Measurements from ENCODE around the gene BLOC1S1. TPM values are rescaled to one million over a fixed set of nuclear protein-coding genes. Genes with fewer than 3 reads are reported as not detected.
A peak's percentile ranks its signal among the peaks of the same experiment; 100 is the strongest.

BLOC1S1 gene
- total RNA-seq, 3 donors from 2014 or later: 60.7 to 65.7 (median 61.7) TPM

- DNase-seq: no peak
- no peaks in the 10 kb centered on the region for H3K9me3 Mint-ChIP-seq
- no peak overlapping the region for H3K4me3 Mint-ChIP-seq
- peaks cover 30% of the 10 kb centered on the region for H3K4me1 Mint-ChIP-seq (ENCODE audit: low read depth)
- no peaks in the 10 kb centered on the region for H3K36me3 Mint-ChIP-seq (ENCODE audit: insufficient read depth)
- H3K27me3 Mint-ChIP-seq (ENCODE audit: low read depth): no peaks in the 10 kb centered on the region
- no peak for ATAC-seq
These were observed 18.7 kb downstream of the BLOC1S1 start for GRCh38 chr12:55734595-55734994.

- Mint-ChIP-seq H3K36me3 (ENCODE audit: insufficient read depth) (no peaks in the 10 kb centered on the region), H3K4me3 (no peak overlapping the region), H3K9me3 (no peaks in the 10 kb centered on the region), H3K27me3 (ENCODE audit: low read depth) (no peaks in the 10 kb centered on the region), H3K4me1 (ENCODE audit: low read depth) (peaks cover 17% of the 10 kb centered on the region)
- no peak for DNase-seq
- ATAC-seq: no peak
These were observed 20.2 kb downstream of the BLOC1S1 start for GRCh38 chr12:55736076-55736475.

GRCh38 chr12:55736780-55737580 is 21.1 kb downstream of the BLOC1S1 start:
- Mint-ChIP-seq H3K36me3 (ENCODE audit: insufficient read depth) (no peaks in the 10 kb centered on the region), H3K4me1 (ENCODE audit: low read depth) (peaks cover 20% of the 10 kb centered on the region), H3K4me3 (peak overlapping the region; percentile 19), H3K27me3 (ENCODE audit: low read depth) (no peaks in the 10 kb centered on the region), H3K9me3 (no peaks in the 10 kb centered on the region)
- peak; percentile 49 for DNase-seq
- ATAC-seq: peak; percentile 24 to 39

GRCh38 chr12:55737581-55738122 is 21.8 kb downstream of the BLOC1S1 start:
- no peak for DNase-seq

GRCh38 chr12:55738123-55739024 is 22.5 kb downstream of the BLOC1S1 start:
- Mint-ChIP-seq H3K4me3 (peak overlapping the region; percentile 76), H3K36me3 (ENCODE audit: insufficient read depth) (no peaks in the 10 kb centered on the region), H3K4me1 (ENCODE audit: low read depth) (peaks cover 27% of the 10 kb centered on the region), H3K27me3 (ENCODE audit: low read depth) (no peaks in the 10 kb centered on the region), H3K9me3 (no peaks in the 10 kb centered on the region)
- ATAC-seq (peak; percentile 78), DNase-seq (peak; percentile 67)

More at GRCh38 chr12:55737581-55738122, 21.8 kb downstream of the BLOC1S1 start:
- Mint-ChIP-seq H3K36me3 (ENCODE audit: insufficient read depth) (no peaks in the 10 kb centered on the region), H3K4me1 (ENCODE audit: low read depth) (peaks cover 25% of the 10 kb centered on the region), H3K4me3 (no peak overlapping the region), H3K27me3 (ENCODE audit: low read depth) (no peaks in the 10 kb centered on the region), H3K9me3 (no peaks in the 10 kb centered on the region)
- ATAC-seq: no peak

- Mint-ChIP-seq H3K36me3 (ENCODE audit: insufficient read depth) (no peaks in the 10 kb centered on the region), H3K4me3 (peak overlapping the region; percentile 76), H3K27me3 (ENCODE audit: low read depth) (no peaks in the 10 kb centered on the region), H3K4me1 (ENCODE audit: low read depth) (peaks cover 33% of the 10 kb centered on the region), H3K9me3 (no peaks in the 10 kb centered on the region)
- ATAC-seq (no peak), DNase-seq (no peak)
These were observed 23.2 kb downstream of the BLOC1S1 start for GRCh38 chr12:55739025-55739378.

GRCh38 chr12:55741931-55742680 is 26.3 kb downstream of the BLOC1S1 start:
- no peak for DNase-seq
- Mint-ChIP-seq H3K9me3 (no peaks in the 10 kb centered on the region), H3K4me3 (peak overlapping the region; percentile 83), H3K36me3 (ENCODE audit: insufficient read depth) (no peaks in the 10 kb centered on the region), H3K27me3 (ENCODE audit: low read depth) (no peaks in the 10 kb centered on the region), H3K4me1 (ENCODE audit: low read depth) (peaks cover 54% of the 10 kb centered on the region)
- ATAC-seq: no peak

GRCh38 chr12:55742719-55743405 is 27.0 kb downstream of the BLOC1S1 start, which contains the start of gene GDF11:
Gene GDF11, plus strand, starts transcription at chr12:55743122. Its CDS starts 195 bp downstream, at chr12:55743317.
- Mint-ChIP-seq H3K4me3 (peak within 1 kb of the TSS; percentile 87), H3K9me3 (no peaks in the 10 kb centered on the region), H3K27me3 (ENCODE audit: low read depth) (no peaks in the 10 kb centered on the region), H3K4me1 (ENCODE audit: low read depth) (peaks cover 46% of the 10 kb centered on the region), H3K36me3 (ENCODE audit: insufficient read depth) (no peaks in the 10 kb centered on the region)
- ATAC-seq (peak; percentile 72 to 78), DNase-seq (peak; percentile 65)

GRCh38 chr12:55743406-55744339 is 27.8 kb downstream of the BLOC1S1 start:
- DNase-seq (peak; percentile 36), ATAC-seq (peak; percentile 56 to 59)
- Mint-ChIP-seq H3K9me3 (no peaks in the 10 kb centered on the region), H3K36me3 (ENCODE audit: insufficient read depth) (peaks cover 2% of the 10 kb centered on the region), H3K27me3 (ENCODE audit: low read depth) (no peaks in the 10 kb centered on the region), H3K4me3 (peak overlapping the region; percentile 87), H3K4me1 (ENCODE audit: low read depth) (peaks cover 40% of the 10 kb centered on the region)

- H3K36me3 Mint-ChIP-seq (ENCODE audit: insufficient read depth): peaks cover 7% of the 10 kb centered on the region
These were observed 28.6 kb downstream of the BLOC1S1 start for GRCh38 chr12:55744340-55745030.

GRCh38 chr12:55745361-55746173 is 29.7 kb downstream of the BLOC1S1 start:
- ATAC-seq (no peak), DNase-seq (no peak)
- H3K36me3 Mint-ChIP-seq (ENCODE audit: insufficient read depth): peaks cover 7% of the 10 kb centered on the region
- peaks cover 41% of the 10 kb centered on the region for H3K4me1 Mint-ChIP-seq (ENCODE audit: low read depth)
- no peaks in the 10 kb centered on the region for H3K9me3 Mint-ChIP-seq
- no peaks in the 10 kb centered on the region for H3K27me3 Mint-ChIP-seq (ENCODE audit: low read depth)
- H3K4me3 Mint-ChIP-seq: peak overlapping the region; percentile 87

More at GRCh38 chr12:55744340-55745030, 28.6 kb downstream of the BLOC1S1 start:
- no peaks in the 10 kb centered on the region for H3K27me3 Mint-ChIP-seq (ENCODE audit: low read depth)
- H3K9me3 Mint-ChIP-seq: no peaks in the 10 kb centered on the region
- DNase-seq (no peak), ATAC-seq (no peak)
- peaks cover 40% of the 10 kb centered on the region for H3K4me1 Mint-ChIP-seq (ENCODE audit: low read depth)
- H3K4me3 Mint-ChIP-seq: peak overlapping the region; percentile 87

All from activated T-cell treated with anti-CD3 and anti-CD28 coated beads, Interleukin-2, amount 50 U/mL, for 4 hours (primary cell).